HepG2 (cell line): ENCODE data around the gene FOCAD. TPM values are rescaled to one million over a fixed set of nuclear protein-coding genes. Genes with fewer than 3 reads are reported as not detected.

ENCODE experiments used
- ATAC-seq: fragments of 200-7000 bp; cut with Tn5 transposase; 3 replicates; pipeline ENCODE4 v1.9.1; 2020; ENCODE audit warnings: mild to moderate bottlenecking, moderate library complexity
- BruUV-seq: library from RNA; stranded (reverse); fragments of 400-500 nt; replicated peaks from 2 replicates; lab custom pipeline; 2021; lab: Mats Ljungman, UMichigan
- CTCF ChIA-PET: fragments of 300-600 bp; formaldehyde crosslinking; extraction: SDS; loops from one replicate; lab custom pipeline; 2021; ENCODE audit warnings: low total read pairs, inconsistent platforms, low intra/inter-chr PET ratio; lab: Yijun Ruan, JAX
- POLR2A ChIA-PET: fragments of 350-600 bp; sonication (Branson Sonifier 250); formaldehyde crosslinking; loops from one replicate; lab custom pipeline; 2020; ENCODE audit warnings: antibody characterized with exemption, inconsistent platforms; lab: Yijun Ruan, JAX
- DNase-seq: peaks from one replicate; pipeline ENCODE4 v3.0.0-alpha.2; 2015; ENCODE audit warnings: low spot score
- FAIRE-seq: peaks from 3 replicates; lab custom pipeline; 2011; peaks lifted over from hg19 to GRCh38; lab: Jason Lieb, UNC
- H2AFZ ChIP-seq: one replicate; pipeline ENCODE4 v1.6.1; 2011; ENCODE audit warnings: low read length, inconsistent platforms
- H3K27ac ChIP-seq: fragments of 300-600 bp; 3 replicates; pipeline ENCODE4 v1.8.0; 2011; ENCODE audit warnings: mixed run types, mild to moderate bottlenecking, mixed read lengths, low read length, inconsistent platforms; ENCODE audit not compliant: insufficient read depth; ENCODE audit errors: extremely low read length
- H3K27me3 ChIP-seq, 2 experiments: fragments of 200-600 bp in 1 of 2; 2 replicates in 1 of 2; 3 replicates in 1 of 2; pipeline versions ENCODE4 v1.6.0 to v1.8.0; 2011; ENCODE audit warnings: low read length in 2 of 2, mild to moderate bottlenecking in 2 of 2, moderate library complexity in 2 of 2, inconsistent platforms in 1 of 2; ENCODE audit not compliant: insufficient read depth in 2 of 2, control insufficient read depth in 1 of 2
- H3K36me3 ChIP-seq, 2 experiments: fragments of 200-600 bp in 1 of 2; replicated peaks in 1 of 2; 2 replicates in 1 of 2; 3 replicates in 1 of 2; pipeline versions ENCODE4 v1.5.1 to v1.8.0; 2011; ENCODE audit warnings: low read length in 2 of 2, inconsistent platforms in 1 of 2; ENCODE audit not compliant: insufficient read depth in 2 of 2, control insufficient read depth in 1 of 2
- H3K4me1 ChIP-seq: 2 replicates; pipeline ENCODE4 v1.5.1; 2012; ENCODE audit warnings: low read length, inconsistent platforms; ENCODE audit not compliant: insufficient read depth
- H3K4me2 ChIP-seq: 2 replicates; pipeline ENCODE4 v1.6.0; 2011; ENCODE audit warnings: low read depth, low read length, inconsistent platforms
- H3K4me3 ChIP-seq, 3 experiments: fragments of 200-600 bp in 1 of 3; sonication (generic), shearing (Covaris generic) in 1 of 3; replicated peaks in 1 of 3; 2 replicates each; pipeline ENCODE4 v1.5.1; 2011 to 2016; ENCODE audit warnings: low read length in 3 of 3, inconsistent platforms in 2 of 3, low read depth in 2 of 3, mild to moderate bottlenecking in 2 of 3, control low read depth in 1 of 3, mixed read lengths in 1 of 3; ENCODE audit not compliant: insufficient read depth in 1 of 3
- H3K79me2 ChIP-seq: one replicate; pipeline ENCODE4 v1.6.1; 2011; ENCODE audit warnings: low read length, inconsistent platforms; ENCODE audit not compliant: insufficient read depth
- H3K9ac ChIP-seq: 2 replicates; pipeline ENCODE4 v1.6.0; 2011; ENCODE audit warnings: mild to moderate bottlenecking, low read depth, low read length, inconsistent platforms; ENCODE audit not compliant: insufficient read depth
- H3K9me3 ChIP-seq: 2 replicates; pipeline ENCODE4 v1.5.1; 2012; ENCODE audit warnings: mild to moderate bottlenecking, low read length
- H4K20me1 ChIP-seq: 2 replicates; pipeline ENCODE4 v1.6.0; 2011; ENCODE audit warnings: inconsistent platforms, mild to moderate bottlenecking, low read length, moderate library complexity; ENCODE audit not compliant: insufficient read depth
- ATF7-NPFF ChIP-seq: sonication (generic); formaldehyde crosslinking; IDR thresholded peaks from 2 replicates; pipeline ENCODE4 v1.8.1; 2023; ENCODE audit warnings: mild to moderate bottlenecking, low read depth, missing genetic modification reagents, moderate library complexity
- MAFG ChIP-seq: sonication (generic); formaldehyde crosslinking; IDR thresholded peaks from 2 replicates; pipeline ENCODE4 v1.5.1; 2020; ENCODE audit warnings: mild to moderate bottlenecking, missing genetic modification reagents
- PHF20 ChIP-seq: sonication (generic); formaldehyde crosslinking; IDR thresholded peaks from 2 replicates; pipeline ENCODE4 v1.5.0; 2020; ENCODE audit warnings: mild to moderate bottlenecking, missing genetic modification reagents
- SPEN ChIP-seq: sonication (generic); formaldehyde crosslinking; IDR thresholded peaks from 2 replicates; pipeline ENCODE4 v1.5.1; 2020; ENCODE audit warnings: low read depth, mild to moderate bottlenecking, missing genetic modification reagents
- ZNF354B ChIP-seq: sonication (generic); formaldehyde crosslinking; IDR thresholded peaks from 2 replicates; pipeline ENCODE4 v1.8.0; 2022; ENCODE audit warnings: mild to moderate bottlenecking, missing genetic modification reagents
- WGBS: methylation state at CpG from one replicate; pipeline ENCODE4 v1.1.6; 2017; ENCODE audit warnings: low lambda C conversion rate; 5-methylcytosine and 5-hydroxymethylcytosine counted together
- in situ Hi-C: cut with HindIII; loops from 2 replicates; pipeline ENCODE4 v1.10.0; 2017; ENCODE audit warnings: low pct_unique_long_range_greater_than_20kb; ENCODE audit not compliant: extremely low pct_ligation_motif_present
- intact Hi-C: fragments of 100-400 bp; cut with micrococcal nuclease; formaldehyde crosslinking; loops from one replicate; pipeline ENCODE4 v1.10.0; 2022; ENCODE audit not compliant: unreplicated experiment
- polyA plus RNA-seq, 8 experiments: library from polyadenylated mRNA; depleted of rRNA in 3 of 8; stranded (reverse) in 7 of 8; unstranded in 1 of 8; fragments of >200 nt; fragmentation: Illumina TruSeq in 4 of 8; extraction: Trizol in 4 of 8; gene quantifications; 2 replicates each; pipeline versions ENCODE4 v1.2.1 to v1.2.3, GENCODE V29; 2011 to 2016; ENCODE audit warnings: low read depth in 4 of 8, missing spikeins in 1 of 8, mixed read lengths in 1 of 8; ENCODE audit not compliant: insufficient read depth in 1 of 8
- total RNA-seq, 5 experiments: library from RNA; depleted of rRNA; stranded (reverse); fragments of >200 nt; fragmentation: Illumina TruSeq; extraction: Trizol; gene quantifications; 2 replicates each; pipeline ENCODE4 v1.2.3, GENCODE V29; 2016; ENCODE audit warnings: low read depth in 1 of 5
- TF ChIP-seq, protein P1 (sequence below): sonication (generic); formaldehyde crosslinking; IDR thresholded peaks from 2 replicates; pipeline ENCODE4 v1.4.0; 2020; ENCODE audit warnings: mild to moderate bottlenecking, missing genetic modification reagents

The FOCAD gene
- total and polyA plus RNA-seq, 2 of the 13 experiments (the other 11 are each of a cell fraction or from before 2014, with no cell fraction given), result 18.0 to 31.1 TPM

DNA sequence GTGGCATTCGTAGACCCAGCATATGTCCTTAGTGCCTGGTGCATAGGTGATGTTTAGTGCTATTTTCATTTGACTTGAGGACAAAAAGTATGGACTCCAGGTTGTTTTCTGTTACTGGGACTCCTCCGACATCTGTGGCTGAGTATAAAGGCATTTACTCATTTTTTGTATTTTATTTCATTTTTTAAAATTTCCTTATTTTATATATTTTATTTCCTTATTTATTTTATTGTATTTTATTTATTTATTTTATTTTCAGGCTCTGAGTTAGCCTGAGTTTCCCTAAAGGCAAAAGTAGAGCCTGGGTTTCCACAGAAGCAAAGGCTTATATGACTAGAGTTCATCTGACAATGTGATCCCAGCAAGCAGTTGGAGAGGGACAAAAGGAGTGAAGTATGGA lies 91.6 kb downstream of the FOCAD start:
- WGBS, result 96% methylated on average over 2 of the region's 2 CpGs
- H2AFZ ChIP-seq, result no peak overlapping the region
- H3K4me1 ChIP-seq, result peaks cover 1% of the 10 kb centered on the region
- BruUV-seq, result no TSS peak
- H3K9ac ChIP-seq, result no peak overlapping the region
- in situ Hi-C loops, result no loop called here
- H3K4me2 ChIP-seq, result no peak overlapping the region
- DNase-seq (no peak), FAIRE-seq (no peak), ATAC-seq (no peak)
- no peaks in the 10 kb centered on the region; a peak in 1 of 5 replicates for H3K36me3 ChIP-seq
- TF ChIP-seq, protein P1, sequence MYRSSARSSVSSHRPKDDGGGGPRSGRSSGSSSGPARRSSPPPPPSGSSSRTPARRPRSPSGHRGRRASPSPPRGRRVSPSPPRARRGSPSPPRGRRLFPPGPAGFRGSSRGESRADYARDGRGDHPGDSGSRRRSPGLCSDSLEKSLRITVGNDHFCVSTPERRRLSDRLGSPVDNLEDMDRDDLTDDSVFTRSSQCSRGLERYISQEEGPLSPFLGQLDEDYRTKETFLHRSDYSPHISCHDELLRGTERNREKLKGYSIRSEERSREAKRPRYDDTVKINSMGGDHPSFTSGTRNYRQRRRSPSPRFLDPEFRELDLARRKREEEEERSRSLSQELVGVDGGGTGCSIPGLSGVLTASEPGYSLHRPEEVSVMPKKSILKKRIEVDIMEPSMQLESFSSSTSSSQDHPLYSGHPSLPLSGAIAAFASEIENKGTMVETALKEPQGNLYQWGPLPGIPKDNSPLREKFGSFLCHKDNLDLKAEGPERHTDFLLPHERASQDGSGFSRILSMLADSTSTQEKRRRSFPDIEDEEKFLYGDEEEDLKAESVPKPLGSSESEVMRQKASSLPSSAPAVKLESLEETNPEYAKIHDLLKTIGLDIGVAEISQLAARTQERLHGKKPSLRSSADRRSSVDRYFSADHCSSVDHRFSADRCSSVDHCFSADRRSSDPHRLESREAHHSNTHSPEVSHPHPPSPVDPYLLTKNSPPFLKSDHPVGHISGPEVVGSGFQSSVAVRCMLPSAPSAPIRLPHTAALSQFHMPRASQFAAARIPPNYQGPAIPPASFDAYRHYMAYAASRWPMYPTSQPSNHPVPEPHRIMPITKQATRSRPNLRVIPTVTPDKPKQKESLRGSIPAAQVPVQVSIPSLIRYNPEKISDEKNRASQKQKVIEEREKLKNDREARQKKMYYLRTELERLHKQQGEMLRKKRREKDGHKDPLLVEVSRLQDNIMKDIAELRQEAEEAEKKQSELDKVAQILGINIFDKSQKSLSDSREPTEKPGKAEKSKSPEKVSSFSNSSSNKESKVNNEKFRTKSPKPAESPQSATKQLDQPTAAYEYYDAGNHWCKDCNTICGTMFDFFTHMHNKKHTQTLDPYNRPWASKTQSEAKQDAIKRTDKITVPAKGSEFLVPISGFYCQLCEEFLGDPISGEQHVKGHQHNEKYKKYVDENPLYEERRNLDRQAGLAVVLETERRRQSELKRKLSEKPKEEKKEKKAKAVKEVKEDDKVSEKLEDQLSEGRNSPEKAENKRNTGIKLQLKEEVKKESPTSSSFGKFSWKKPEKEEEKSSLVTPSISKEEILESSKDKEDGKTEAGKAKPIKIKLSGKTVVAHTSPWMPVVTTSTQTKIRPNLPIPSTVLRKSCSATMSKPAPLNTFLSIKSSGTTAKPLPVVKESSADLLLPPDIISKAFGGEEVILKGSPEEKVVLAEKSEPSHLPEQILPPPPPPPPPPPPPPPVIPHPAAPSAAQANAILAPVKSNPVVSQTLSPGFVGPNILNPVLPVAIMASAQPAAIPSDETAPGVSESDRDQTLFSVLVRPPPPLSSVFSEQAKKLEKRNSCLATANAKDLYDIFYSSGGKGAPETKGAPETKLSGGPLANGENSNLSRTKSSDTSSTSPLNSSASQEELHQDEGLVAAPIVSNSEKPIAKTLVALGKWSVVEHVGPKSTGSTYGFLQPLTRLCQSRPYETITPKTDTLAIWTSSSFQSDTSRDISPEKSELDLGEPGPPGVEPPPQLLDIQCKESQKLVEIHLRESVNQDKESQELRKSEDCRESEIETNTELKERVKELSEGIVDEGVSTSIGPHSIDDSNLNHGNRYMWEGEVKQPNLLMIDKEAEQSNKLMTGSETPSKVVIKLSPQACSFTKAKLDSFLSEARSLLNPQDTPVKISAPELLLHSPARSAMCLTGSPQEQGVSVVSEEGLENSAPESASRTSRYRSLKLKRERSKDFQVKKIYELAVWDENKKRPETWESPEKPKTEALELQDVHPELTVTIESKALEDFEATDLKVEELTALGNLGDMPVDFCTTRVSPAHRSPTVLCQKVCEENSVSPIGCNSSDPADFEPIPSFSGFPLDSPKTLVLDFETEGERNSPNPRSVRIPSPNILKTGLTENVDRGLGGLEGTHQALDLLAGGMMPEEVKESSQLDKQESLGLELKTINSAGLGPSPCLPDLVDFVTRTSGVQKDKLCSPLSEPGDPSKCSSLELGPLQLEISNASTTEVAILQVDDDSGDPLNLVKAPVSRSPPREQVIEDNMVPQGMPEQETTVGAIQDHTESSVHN, result no peak
- TF ChIP-seq SPEN (CRISPR knock-in tag), result no peak
- TF ChIP-seq PHF20 (CRISPR knock-in tag), result no peak
- no peak for TF ChIP-seq ZNF354B (CRISPR knock-in tag)
- TF ChIP-seq MAFG, result no peak
- no peak for TF ChIP-seq ATF7-NPFF (CRISPR knock-in tag)
- ChIA-PET POLR2A (no interaction called here), CTCF (no interaction called here)
- H3K4me3 ChIP-seq, result no peak overlapping the region
- no peaks in the 10 kb centered on the region for H3K79me2 ChIP-seq
- no peaks in the 10 kb centered on the region for H3K9me3 ChIP-seq
- intact Hi-C loops, result no loop called here
- H3K27me3 ChIP-seq, result no peaks in the 10 kb centered on the region
- no peaks in the 10 kb centered on the region for H4K20me1 ChIP-seq
- no peak overlapping the region for H3K27ac ChIP-seq
